ENCODE data around the gene CLDN6.

The CLDN6 gene

DNA sequence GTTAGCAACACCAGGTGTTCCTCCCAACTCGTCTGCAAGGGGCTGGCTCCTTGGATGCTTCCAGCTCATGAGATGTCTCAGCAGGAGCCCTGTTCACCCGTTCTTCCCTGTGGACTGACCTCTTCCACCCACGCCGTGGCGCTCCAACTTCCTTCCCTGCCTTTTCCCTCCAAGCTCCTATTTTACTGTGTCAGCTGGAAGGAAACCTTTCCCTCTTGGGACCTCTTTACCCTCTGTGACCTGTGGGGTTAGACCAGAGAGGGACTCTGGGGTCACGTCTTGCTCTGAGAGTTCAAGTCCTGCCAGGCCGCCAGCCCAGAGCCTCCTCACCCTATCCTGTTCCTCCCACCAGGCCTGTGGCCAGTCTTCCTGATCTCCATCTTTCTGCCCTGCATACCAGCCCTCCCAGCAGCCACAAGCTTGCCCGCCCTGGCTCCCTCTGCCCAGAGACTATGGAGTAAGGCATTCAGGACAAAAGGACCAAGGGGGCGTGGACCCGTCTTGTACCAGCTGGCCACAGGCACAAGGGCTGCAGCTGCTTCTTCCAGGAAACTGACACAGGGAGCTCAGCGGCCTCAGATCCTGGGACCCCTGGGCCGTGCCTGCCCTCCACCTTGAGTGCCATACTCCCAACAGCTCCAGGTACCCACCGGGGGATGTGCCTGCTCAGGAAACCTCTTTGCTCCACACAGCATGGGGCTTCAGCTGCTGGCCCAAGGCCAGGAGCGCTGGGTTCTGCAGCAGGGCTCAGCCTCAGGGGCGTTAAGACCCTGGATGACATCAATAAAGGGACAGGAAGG is 45.8 kb downstream of the CLDN6 start:
- no peak for DNase-seq (ENCODE audit: low read depth, low spot score)

GRCh38 chr16:2971134-2971984 is 46.6 kb downstream of the CLDN6 start:
- no peak for DNase-seq (ENCODE audit: low read depth, low spot score)

DNA sequence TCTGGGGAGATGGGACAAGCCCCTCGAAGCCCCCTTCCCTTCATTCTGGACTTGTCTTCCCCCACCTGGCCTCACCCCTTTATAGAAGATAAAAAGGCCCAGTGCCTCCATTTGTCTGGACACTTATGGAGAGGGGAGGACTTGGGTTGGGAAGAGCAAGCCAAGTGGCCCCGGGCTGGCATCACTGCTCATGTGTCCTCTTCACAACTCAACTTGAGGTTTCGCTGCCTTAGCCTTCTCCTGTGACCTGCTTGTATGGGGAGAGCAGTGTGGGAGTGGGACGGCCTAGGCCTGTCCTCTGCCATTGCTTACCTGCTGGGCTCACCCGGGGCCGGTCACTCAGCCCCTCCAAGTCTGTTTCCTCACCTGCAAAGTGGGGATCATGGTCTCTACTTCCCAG is 47.4 kb downstream of the CLDN6 start:
- DNase-seq (ENCODE audit: low read depth, low spot score), result no peak

DNA sequence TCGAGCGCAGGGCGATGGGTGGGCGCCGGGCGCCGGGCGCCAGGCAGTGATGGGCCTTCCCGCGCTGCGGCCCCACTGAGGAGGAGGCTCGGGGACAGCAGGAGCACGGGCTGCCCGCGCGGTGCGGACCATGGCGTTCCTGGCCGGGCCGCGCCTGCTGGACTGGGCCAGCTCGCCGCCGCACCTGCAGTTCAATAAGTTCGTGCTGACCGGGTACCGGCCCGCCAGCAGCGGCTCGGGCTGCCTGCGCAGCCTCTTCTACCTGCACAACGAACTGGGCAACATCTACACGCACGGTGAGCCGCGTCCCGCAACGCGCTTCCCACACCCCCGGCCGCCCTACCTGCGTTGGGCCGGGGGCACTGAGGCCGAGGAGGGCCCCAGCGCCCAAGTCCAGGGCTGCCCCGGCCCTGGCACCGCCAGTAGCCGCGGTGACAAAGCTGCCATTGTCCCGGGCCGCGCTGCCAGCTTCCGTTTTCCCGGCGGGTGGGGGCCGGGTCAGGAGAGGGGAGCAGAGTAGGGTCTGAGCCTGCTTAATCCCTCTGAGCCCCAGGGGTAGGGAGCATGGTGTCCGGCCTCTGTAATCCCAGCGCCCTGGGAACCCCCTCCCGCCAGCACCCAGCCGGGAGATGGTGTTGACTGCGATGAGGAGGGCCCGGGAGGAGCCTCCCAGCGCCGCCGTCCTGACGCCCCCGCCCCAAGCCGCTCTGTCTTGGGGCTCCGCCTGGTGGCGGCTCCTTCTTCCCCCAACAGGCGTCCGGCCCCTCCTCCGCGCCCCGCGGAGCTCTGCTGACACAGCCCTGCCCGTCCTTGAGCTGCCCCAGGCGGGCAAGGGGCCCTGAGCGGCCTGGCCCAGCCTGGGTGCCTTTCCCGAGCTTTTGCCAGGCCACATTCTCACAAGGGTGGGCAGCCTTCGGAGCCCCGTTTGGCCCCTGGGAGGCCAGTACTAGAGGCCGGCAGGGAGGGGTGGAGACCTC is 48.1 kb downstream of the CLDN6 start:
- DNase-seq (ENCODE audit: low read depth, low spot score), result peak; percentile 84

GRCh38 chr16:2968738-2969544 is 49.0 kb downstream of the CLDN6 start, which contains the start of gene PAQR4:
Gene PAQR4, plus strand, starts transcription at chr16:2969348. Its CDS starts 327 bp downstream, at chr16:2969675.
- peak; percentile 97 for DNase-seq (ENCODE audit: low read depth, low spot score)

GRCh38 chr16:2968368-2968737 is 49.6 kb downstream of the CLDN6 start:
- no peak for DNase-seq (ENCODE audit: low read depth, low spot score)

GRCh38 chr16:2967721-2968161 is 50.2 kb downstream of the CLDN6 start:
- DNase-seq (ENCODE audit: low read depth, low spot score), result no peak

GRCh38 chr16:2967211-2967631 is 50.8 kb downstream of the CLDN6 start:
- DNase-seq (ENCODE audit: low read depth, low spot score), result no peak

GRCh38 chr16:2966808-2967191 is 51.2 kb downstream of the CLDN6 start:
- no peak for DNase-seq (ENCODE audit: low read depth, low spot score)

GRCh38 chr16:2966043-2966807 is 51.8 kb downstream of the CLDN6 start:
- DNase-seq (ENCODE audit: low read depth, low spot score), result no peak
